Measurements from ENCODE around the gene HOXB9. TPM values are rescaled to one million over a fixed set of nuclear protein-coding genes. Genes with fewer than 3 reads are reported as not detected.

Gene HOXB9
- total and polyA plus RNA-seq, 2 of the 13 experiments (the other 11 are each of a cell fraction or from before 2014, with no cell fraction given): not detected

DNA sequence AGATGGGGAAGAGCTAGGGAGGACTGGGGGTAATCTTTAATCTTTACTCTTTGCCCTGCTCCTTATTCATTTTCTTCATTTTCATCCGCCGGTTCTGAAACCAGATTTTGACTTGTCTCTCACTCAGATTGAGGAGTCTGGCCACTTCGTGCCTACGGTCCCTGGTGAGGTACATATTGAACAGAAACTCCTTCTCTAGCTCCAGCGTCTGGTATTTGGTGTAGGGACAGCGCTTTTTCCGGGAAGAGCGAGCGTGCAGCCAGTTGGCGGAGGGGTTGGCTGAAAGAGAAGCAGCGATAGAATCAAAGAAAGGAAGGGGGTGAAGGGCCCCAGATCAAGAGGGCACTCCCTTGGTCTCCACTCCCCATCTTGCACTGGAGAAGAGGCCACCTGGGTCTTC lies 3.3 kb downstream of the HOXB9 start:
- 22% methylated on average over 11 of the region's 11 CpGs for WGBS (ENCODE audit: low lambda C conversion rate)
- Histone ChIP-seq H4K20me1 (ENCODE audit: insufficient read depth, low read length) (peaks cover 3% of the 10 kb centered on the region; the same call in 1 of the 2 replicates), H3K27ac (ENCODE audit: extremely low read length, insufficient read depth, low read length) (no peak overlapping the region), H3K4me2 (ENCODE audit: low read depth, low read length) (no peak overlapping the region), H3K27me3 (ENCODE audit: control insufficient read depth in 1 of 2, insufficient read depth in 2 of 2, low read length in 2 of 2) (peaks cover 48 to 97% of the 10 kb centered on the region in 2 experiments), H3K36me3 (replicated peaks in 1 of 2; ENCODE audit: control insufficient read depth in 1 of 2, insufficient read depth in 2 of 2, low read length in 2 of 2) (no peaks in the 10 kb centered on the region), H3K4me1 (ENCODE audit: insufficient read depth, low read length) (no peaks in the 10 kb centered on the region), H3K9ac (ENCODE audit: insufficient read depth, low read depth, low read length) (no peak overlapping the region), H3K4me3 (replicated peaks in 1 of 3; ENCODE audit: insufficient read depth in 1 of 3, low read depth in 2 of 3, low read length in 3 of 3) (no peak overlapping the region), H3K79me2 (ENCODE audit: insufficient read depth, low read length) (no peaks in the 10 kb centered on the region), H3K9me3 (ENCODE audit: low read length) (no peaks in the 10 kb centered on the region), H2AFZ (ENCODE audit: low read length) (no peak overlapping the region)
- ATAC-seq (no peak), FAIRE-seq (no peak), DNase-seq (ENCODE audit: low spot score) (no peak)
- ChIA-PET CTCF (ENCODE audit: low intra/inter-chr PET ratio, low total read pairs) (no interaction called here), POLR2A (no interaction called here)
- intact Hi-C loops (cut with micrococcal nuclease; ENCODE audit: unreplicated experiment) (no loop called here), in situ Hi-C loops (cut with HindIII; ENCODE audit: extremely low pct_ligation_motif_present, low pct_unique_long_range_greater_than_20kb) (no loop called here)
- no TSS peak for BruUV-seq (replicated peaks)
- no peak for TF ChIP-seq MTA1 (CRISPR knock-in tag; IDR thresholded peaks at IDR 0.05; ENCODE audit: borderline replicate concordance)
- TF ChIP-seq, protein P1, sequence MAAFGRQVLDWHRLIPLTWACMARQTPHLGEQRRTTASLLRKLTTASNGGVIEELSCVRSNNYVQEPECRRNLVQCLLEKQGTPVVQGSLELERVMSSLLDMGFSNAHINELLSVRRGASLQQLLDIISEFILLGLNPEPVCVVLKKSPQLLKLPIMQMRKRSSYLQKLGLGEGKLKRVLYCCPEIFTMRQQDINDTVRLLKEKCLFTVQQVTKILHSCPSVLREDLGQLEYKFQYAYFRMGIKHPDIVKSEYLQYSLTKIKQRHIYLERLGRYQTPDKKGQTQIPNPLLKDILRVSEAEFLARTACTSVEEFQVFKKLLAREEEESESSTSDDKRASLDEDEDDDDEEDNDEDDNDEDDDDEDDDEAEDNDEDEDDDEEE (CRISPR knock-in tag; IDR thresholded peaks at IDR 0.05): no peak
- TF ChIP-seq, protein P2, sequence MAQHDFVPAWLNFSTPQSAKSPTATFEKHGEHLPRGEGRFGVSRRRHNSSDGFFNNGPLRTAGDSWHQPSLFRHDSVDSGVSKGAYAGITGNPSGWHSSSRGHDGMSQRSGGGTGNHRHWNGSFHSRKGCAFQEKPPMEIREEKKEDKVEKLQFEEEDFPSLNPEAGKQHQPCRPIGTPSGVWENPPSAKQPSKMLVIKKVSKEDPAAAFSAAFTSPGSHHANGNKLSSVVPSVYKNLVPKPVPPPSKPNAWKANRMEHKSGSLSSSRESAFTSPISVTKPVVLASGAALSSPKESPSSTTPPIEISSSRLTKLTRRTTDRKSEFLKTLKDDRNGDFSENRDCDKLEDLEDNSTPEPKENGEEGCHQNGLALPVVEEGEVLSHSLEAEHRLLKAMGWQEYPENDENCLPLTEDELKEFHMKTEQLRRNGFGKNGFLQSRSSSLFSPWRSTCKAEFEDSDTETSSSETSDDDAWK (CRISPR knock-in tag; IDR thresholded peaks at IDR 0.05): no peak
- TF ChIP-seq TBL1XR1 (IDR thresholded peaks at IDR 0.05; ENCODE audit: borderline replicate concordance, low read length, partially characterized antibody): no peak
- no peak for TF ChIP-seq ZNF232 (CRISPR knock-in tag; IDR thresholded peaks at IDR 0.05; ENCODE audit: borderline replicate concordance)
- TF ChIP-seq RXRA (CRISPR knock-in tag; IDR thresholded peaks at IDR 0.05): no peak
- TF ChIP-seq, protein P3, sequence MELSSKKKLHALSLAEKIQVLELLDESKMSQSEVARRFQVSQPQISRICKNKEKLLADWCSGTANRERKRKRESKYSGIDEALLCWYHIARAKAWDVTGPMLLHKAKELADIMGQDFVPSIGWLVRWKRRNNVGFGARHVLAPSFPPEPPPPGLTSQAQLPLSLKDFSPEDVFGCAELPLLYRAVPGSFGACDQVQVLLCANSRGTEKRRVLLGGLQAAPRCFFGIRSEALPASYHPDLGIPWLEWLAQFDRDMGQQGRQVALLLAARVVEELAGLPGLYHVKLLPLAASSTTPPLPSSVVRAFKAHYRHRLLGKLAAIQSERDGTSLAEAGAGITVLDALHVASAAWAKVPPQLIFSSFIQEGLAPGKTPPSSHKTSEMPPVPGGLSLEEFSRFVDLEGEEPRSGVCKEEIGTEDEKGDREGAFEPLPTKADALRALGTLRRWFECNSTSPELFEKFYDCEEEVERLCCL (CRISPR knock-in tag; IDR thresholded peaks at IDR 0.05; ENCODE audit: borderline replicate concordance): no peak
- no peak for TF ChIP-seq ZNF124 (CRISPR knock-in tag; IDR thresholded peaks at IDR 0.05)
- TF ChIP-seq, protein P4, sequence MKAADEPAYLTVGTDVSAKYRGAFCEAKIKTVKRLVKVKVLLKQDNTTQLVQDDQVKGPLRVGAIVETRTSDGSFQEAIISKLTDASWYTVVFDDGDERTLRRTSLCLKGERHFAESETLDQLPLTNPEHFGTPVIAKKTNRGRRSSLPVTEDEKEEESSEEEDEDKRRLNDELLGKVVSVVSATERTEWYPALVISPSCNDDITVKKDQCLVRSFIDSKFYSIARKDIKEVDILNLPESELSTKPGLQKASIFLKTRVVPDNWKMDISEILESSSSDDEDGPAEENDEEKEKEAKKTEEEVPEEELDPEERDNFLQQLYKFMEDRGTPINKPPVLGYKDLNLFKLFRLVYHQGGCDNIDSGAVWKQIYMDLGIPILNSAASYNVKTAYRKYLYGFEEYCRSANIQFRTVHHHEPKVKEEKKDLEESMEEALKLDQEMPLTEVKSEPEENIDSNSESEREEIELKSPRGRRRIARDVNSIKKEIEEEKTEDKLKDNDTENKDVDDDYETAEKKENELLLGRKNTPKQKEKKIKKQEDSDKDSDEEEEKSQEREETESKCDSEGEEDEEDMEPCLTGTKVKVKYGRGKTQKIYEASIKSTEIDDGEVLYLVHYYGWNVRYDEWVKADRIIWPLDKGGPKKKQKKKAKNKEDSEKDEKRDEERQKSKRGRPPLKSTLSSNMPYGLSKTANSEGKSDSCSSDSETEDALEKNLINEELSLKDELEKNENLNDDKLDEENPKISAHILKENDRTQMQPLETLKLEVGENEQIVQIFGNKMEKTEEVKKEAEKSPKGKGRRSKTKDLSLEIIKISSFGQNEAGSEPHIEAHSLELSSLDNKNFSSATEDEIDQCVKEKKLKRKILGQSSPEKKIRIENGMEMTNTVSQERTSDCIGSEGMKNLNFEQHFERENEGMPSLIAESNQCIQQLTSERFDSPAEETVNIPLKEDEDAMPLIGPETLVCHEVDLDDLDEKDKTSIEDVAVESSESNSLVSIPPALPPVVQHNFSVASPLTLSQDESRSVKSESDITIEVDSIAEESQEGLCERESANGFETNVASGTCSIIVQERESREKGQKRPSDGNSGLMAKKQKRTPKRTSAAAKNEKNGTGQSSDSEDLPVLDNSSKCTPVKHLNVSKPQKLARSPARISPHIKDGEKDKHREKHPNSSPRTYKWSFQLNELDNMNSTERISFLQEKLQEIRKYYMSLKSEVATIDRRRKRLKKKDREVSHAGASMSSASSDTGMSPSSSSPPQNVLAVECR (CRISPR knock-in tag; IDR thresholded peaks at IDR 0.05; ENCODE audit: borderline replicate concordance): no peak
- no peak for TF ChIP-seq NONO (IDR thresholded peaks at IDR 0.05)
- TF ChIP-seq NONO (CRISPR knock-in tag; conservative IDR thresholded peaks at IDR 0.05): no peak
- no peak for TF ChIP-seq KDM5B (CRISPR knock-in tag; IDR thresholded peaks at IDR 0.05; ENCODE audit: borderline replicate concordance)
- no peak for TF ChIP-seq ZNF562 (CRISPR knock-in tag; IDR thresholded peaks at IDR 0.05; ENCODE audit: borderline replicate concordance)
- TF ChIP-seq, protein P5, sequence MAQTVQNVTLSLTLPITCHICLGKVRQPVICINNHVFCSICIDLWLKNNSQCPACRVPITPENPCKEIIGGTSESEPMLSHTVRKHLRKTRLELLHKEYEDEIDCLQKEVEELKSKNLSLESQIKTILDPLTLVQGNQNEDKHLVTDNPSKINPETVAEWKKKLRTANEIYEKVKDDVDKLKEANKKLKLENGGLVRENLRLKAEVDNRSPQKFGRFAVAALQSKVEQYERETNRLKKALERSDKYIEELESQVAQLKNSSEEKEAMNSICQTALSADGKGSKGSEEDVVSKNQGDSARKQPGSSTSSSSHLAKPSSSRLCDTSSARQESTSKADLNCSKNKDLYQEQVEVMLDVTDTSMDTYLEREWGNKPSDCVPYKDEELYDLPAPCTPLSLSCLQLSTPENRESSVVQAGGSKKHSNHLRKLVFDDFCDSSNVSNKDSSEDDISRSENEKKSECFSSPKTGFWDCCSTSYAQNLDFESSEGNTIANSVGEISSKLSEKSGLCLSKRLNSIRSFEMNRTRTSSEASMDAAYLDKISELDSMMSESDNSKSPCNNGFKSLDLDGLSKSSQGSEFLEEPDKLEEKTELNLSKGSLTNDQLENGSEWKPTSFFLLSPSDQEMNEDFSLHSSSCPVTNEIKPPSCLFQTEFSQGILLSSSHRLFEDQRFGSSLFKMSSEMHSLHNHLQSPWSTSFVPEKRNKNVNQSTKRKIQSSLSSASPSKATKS (CRISPR knock-in tag; IDR thresholded peaks at IDR 0.05): no peak
- TF ChIP-seq RAD21 (CRISPR knock-in tag; IDR thresholded peaks at IDR 0.05): no peak

Measured in HepG2 (cell line).